GM12873 (cell line): ENCODE measurements around the gene CSNK1A1.

Experiments
- TF ChIP-seq, protein P1 (sequence below): IDR thresholded peaks from 2 replicates; pipeline ENCODE4 v1.5.1; 2012; ENCODE audit warnings: low read depth, mild to moderate bottlenecking, moderate library complexity, low read length, control low read depth; ENCODE audit not compliant: insufficient read depth; ENCODE audit errors: missing control alignments

Gene CSNK1A1

DNA sequence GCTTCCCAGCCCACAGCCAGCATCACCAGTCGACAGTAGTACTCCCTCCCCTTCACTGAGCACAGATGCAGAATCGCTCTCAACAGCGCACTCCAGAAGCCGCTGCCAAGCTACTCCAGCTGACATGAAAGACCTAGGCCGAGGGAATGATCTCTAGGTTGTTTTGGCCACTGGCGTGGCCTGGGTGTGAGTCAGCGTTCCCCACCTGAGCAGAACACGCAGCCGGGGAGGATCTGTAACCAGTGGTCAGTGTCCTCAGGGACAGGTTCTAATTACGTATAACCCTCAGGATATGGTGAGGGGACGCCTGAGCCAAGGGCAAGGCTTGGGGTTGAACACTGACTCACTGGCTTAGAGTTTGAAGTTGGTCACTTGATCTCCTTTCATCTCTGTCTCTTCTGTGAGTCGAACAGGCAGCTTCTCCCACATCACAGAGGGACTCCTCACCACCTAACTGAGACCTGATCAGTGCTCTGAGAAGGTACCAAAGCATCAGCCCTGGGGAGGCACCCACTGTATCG is 95.3 kb downstream of the CSNK1A1 start:
- TF ChIP-seq, protein P1, sequence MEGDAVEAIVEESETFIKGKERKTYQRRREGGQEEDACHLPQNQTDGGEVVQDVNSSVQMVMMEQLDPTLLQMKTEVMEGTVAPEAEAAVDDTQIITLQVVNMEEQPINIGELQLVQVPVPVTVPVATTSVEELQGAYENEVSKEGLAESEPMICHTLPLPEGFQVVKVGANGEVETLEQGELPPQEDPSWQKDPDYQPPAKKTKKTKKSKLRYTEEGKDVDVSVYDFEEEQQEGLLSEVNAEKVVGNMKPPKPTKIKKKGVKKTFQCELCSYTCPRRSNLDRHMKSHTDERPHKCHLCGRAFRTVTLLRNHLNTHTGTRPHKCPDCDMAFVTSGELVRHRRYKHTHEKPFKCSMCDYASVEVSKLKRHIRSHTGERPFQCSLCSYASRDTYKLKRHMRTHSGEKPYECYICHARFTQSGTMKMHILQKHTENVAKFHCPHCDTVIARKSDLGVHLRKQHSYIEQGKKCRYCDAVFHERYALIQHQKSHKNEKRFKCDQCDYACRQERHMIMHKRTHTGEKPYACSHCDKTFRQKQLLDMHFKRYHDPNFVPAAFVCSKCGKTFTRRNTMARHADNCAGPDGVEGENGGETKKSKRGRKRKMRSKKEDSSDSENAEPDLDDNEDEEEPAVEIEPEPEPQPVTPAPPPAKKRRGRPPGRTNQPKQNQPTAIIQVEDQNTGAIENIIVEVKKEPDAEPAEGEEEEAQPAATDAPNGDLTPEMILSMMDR, result no peak

- TF ChIP-seq, protein P1, result no peak
Observed at GRCh38 chr5:149453618-149454415, 97.4 kb downstream of the CSNK1A1 start.

GRCh38 chr5:149452665-149453617 is 98.3 kb downstream of the CSNK1A1 start:
- TF ChIP-seq, protein P1, result no peak

- TF ChIP-seq, protein P1, result no peak
Observed at GRCh38 chr5:149452007-149452664, 99.1 kb downstream of the CSNK1A1 start.

- TF ChIP-seq, protein P1, result no peak
Observed at GRCh38 chr5:149450199-149450598, 101.0 kb downstream of the CSNK1A1 start.

DNA sequence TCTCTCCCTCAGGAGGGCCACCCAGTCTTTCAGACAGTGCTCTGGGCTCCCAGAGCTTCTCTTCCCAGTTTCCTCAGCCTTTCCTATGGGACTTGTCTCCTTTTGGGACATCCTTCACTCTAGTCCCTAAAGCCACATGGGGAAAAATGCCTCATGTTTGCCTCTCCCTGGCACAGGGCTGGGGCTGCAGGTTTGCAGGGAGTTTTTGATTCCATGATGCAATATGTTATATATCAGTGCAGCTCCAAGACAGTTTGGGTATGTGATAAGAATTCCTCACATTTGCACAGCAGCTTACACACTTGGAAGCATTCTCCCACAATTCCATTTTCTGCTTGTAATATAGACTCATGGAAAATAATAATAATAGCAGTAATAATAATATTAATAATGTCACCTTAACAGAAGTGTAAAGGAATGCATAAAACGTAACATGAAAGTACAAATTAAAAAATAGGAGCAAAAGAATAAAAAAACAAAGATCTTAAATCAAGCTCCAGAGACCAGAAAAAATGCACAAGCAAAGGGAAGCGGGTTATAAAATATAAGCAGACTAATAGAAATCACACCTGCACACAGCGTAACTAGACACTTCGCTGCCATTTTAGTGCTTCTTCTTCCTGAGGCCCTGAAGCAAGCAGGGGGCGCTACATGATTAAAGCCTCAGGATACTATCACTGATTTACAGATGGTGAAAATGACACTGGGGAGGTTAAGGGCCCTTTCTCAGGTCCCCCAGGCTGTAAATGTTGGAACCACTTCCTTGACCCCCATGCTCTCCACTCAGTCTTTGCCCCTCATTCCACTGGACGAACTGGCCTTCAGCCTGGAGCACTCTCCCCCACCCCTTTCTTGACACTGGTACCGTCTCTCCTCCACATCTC is 102.2 kb downstream of the CSNK1A1 start:
- TF ChIP-seq, protein P1, result peak; percentile 32
